BJ (cell line): ENCODE results near the gene PROSER3. TPM values are rescaled to one million over a fixed set of nuclear protein-coding genes. Genes with fewer than 3 reads are reported as not detected.

Experiments used
- CTCF ChIA-PET: fragments of 350-600 bp; formaldehyde crosslinking; extraction: SDS; loops from one replicate; lab custom pipeline; 2021; ENCODE audit warnings: antibody characterized with exemption, inconsistent platforms; lab: Yijun Ruan, JAX
- POLR2A ChIA-PET: fragments of 300-600 bp; sonication (Branson Sonifier 250); formaldehyde crosslinking; extraction: SDS; loops from one replicate; lab custom pipeline; 2021; ENCODE audit warnings: antibody characterized with exemption; lab: Charles Lee
- DNase-seq: peaks from one replicate; pipeline ENCODE4 v3.0.0-alpha.2; 2011; ENCODE audit warnings: low read depth
- H3K27me3 ChIP-seq: 2 replicates; pipeline ENCODE4 v1.6.0; 2011; ENCODE audit warnings: low read length; ENCODE audit not compliant: control insufficient read depth, insufficient read depth
- H3K36me3 ChIP-seq: 2 replicates; pipeline ENCODE4 v1.5.1; 2011; ENCODE audit warnings: low read length; ENCODE audit not compliant: control insufficient read depth, insufficient read depth
- H3K4me3 ChIP-seq: 2 replicates; pipeline ENCODE4 v1.5.1; 2011; ENCODE audit warnings: low read depth, mild to moderate bottlenecking, control low read depth, low read length
- polyA plus RNA-seq: library from polyadenylated mRNA; depleted of rRNA; stranded (reverse); fragments of >200 nt; gene quantifications from 2 replicates; pipeline ENCODE4 v1.2.3, GENCODE V29; 2011
- TF ChIP-seq, protein P1 (sequence below): IDR thresholded peaks from 2 replicates; pipeline ENCODE4 v1.5.1; 2011; ENCODE audit warnings: low read depth, mild to moderate bottlenecking, control low read depth, inconsistent platforms, low read length, moderate library complexity; ENCODE audit not compliant: insufficient read depth

Gene PROSER3
- polyA plus RNA-seq, 1 experiment = 9.4 TPM

- ChIA-PET POLR2A (interaction anchor here (0.6 to 1.0 kb wide), 2 partner anchors 21 to 193 kb away, joined by 3 read pairs; no protein-coding TSS in a partner anchor), CTCF (no interaction called here)
- no peak for DNase-seq
- no peaks in the 10 kb centered on the region for H3K27me3 ChIP-seq
- TF ChIP-seq, protein P1, sequence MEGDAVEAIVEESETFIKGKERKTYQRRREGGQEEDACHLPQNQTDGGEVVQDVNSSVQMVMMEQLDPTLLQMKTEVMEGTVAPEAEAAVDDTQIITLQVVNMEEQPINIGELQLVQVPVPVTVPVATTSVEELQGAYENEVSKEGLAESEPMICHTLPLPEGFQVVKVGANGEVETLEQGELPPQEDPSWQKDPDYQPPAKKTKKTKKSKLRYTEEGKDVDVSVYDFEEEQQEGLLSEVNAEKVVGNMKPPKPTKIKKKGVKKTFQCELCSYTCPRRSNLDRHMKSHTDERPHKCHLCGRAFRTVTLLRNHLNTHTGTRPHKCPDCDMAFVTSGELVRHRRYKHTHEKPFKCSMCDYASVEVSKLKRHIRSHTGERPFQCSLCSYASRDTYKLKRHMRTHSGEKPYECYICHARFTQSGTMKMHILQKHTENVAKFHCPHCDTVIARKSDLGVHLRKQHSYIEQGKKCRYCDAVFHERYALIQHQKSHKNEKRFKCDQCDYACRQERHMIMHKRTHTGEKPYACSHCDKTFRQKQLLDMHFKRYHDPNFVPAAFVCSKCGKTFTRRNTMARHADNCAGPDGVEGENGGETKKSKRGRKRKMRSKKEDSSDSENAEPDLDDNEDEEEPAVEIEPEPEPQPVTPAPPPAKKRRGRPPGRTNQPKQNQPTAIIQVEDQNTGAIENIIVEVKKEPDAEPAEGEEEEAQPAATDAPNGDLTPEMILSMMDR = no peak
- H3K36me3 ChIP-seq = peaks cover 24% of the 10 kb centered on the region
- H3K4me3 ChIP-seq = peak overlapping the region; percentile 83; the same call in 1 of the 2 replicates
Observed at GRCh38 chr19:35719402-35720162, 38.4 kb upstream of the PROSER3 start.

DNA sequence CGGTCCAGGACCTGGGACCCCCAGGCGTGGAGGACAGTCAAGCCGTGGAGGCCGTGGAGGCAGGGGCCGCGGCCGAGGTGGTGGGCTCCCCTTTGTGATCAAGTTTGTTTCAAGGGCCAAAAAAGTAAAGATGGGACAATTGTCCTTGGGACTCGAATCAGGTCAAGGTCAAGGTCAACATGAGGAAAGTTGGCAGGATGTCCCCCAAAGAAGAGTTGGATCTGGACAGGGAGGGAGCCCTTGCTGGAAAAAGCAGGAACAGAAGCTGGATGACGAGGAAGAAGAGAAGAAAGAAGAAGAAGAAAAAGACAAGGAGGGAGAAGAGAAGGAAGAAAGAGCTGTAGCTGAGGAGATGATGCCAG lies 37.8 kb upstream of the PROSER3 start:
- TF ChIP-seq, protein P1 = no peak
- ChIA-PET POLR2A (interaction anchor here (0.6 kb wide), 1 partner anchor 192 kb away, joined by 3 read pairs; no protein-coding TSS in a partner anchor), CTCF (no interaction called here)
- DNase-seq = no peak
- Histone ChIP-seq H3K36me3 (peaks cover 29% of the 10 kb centered on the region), H3K4me3 (no peak overlapping the region), H3K27me3 (no peaks in the 10 kb centered on the region)

DNA sequence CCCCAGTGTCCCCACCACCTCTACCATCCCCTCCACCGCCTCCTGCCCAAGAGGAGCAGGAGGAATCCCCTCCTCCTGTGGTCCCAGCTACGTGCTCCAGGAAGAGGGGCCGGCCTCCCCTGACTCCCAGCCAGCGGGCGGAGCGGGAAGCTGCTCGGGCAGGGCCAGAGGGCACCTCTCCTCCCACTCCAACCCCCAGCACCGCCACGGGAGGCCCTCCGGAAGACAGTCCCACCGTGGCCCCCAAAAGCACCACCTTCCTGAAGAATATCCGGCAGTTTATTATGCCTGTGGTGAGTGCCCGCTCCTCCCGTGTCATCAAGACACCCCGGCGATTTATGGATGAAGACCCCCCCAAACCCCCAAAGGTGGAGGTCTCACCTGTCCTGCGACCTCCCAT lies 37.3 kb upstream of the PROSER3 start:
- ChIA-PET CTCF (no interaction called here), POLR2A (no interaction called here)
- Histone ChIP-seq H3K36me3 (peaks cover 34% of the 10 kb centered on the region), H3K4me3 (no peak overlapping the region), H3K27me3 (no peaks in the 10 kb centered on the region)
- DNase-seq = no peak
- TF ChIP-seq, protein P1 = no peak

GRCh38 chr19:35721374-35721773 lies 36.6 kb upstream of the PROSER3 start:
- H3K27me3 ChIP-seq = no peaks in the 10 kb centered on the region
- ChIA-PET CTCF (no interaction called here), POLR2A (no interaction called here)
- TF ChIP-seq, protein P1 = no peak
- no peak overlapping the region for H3K4me3 ChIP-seq
- H3K36me3 ChIP-seq = peaks cover 39% of the 10 kb centered on the region
- DNase-seq = no peak

- TF ChIP-seq, protein P1 = no peak
- no peak for DNase-seq
Observed at GRCh38 chr19:35722461-35722860, 35.5 kb upstream of the PROSER3 start.

More at GRCh38 chr19:35722461-35722860, 35.5 kb upstream of the PROSER3 start:
- no peak overlapping the region for H3K4me3 ChIP-seq
- ChIA-PET POLR2A (interaction anchor here (0.6 kb wide), 1 partner anchor 26 kb away, joined by 3 read pairs; the partner anchor contains the start of gene LIN37), CTCF (no interaction called here)
- H3K36me3 ChIP-seq = peaks cover 47% of the 10 kb centered on the region
- H3K27me3 ChIP-seq = no peaks in the 10 kb centered on the region
